HCT116 (cell line): Measurements from ENCODE around the gene MYO1E. TPM values are rescaled to one million over a fixed set of nuclear protein-coding genes. Genes with fewer than 3 reads are reported as not detected.

Experiments
- CEBPB ChIP-seq: IDR thresholded peaks from 2 replicates; pipeline ENCODE4 v1.6.1; 2012; ENCODE audit warnings: low read depth
- ELF1 ChIP-seq: IDR thresholded peaks from 2 replicates; pipeline ENCODE4 v1.6.1; 2012; ENCODE audit warnings: low read depth, borderline replicate concordance
- JUND ChIP-seq: IDR thresholded peaks from 2 replicates; pipeline ENCODE4 v1.6.1; 2012
- MAX ChIP-seq: IDR thresholded peaks from 2 replicates; pipeline ENCODE4 v1.6.1; 2012
- POLR2A ChIP-seq: IDR thresholded peaks from 2 replicates; pipeline ENCODE4 v1.7.0; 2011; ENCODE audit warnings: borderline replicate concordance; ENCODE audit not compliant: insufficient read depth, insufficient read length; ENCODE audit errors: extremely low read depth
- POLR2AphosphoS5 ChIP-seq: IDR thresholded peaks from 2 replicates; pipeline ENCODE4 v1.6.1; 2011; ENCODE audit warnings: mild to moderate bottlenecking, low read depth, low read length, moderate library complexity
- SRF ChIP-seq: IDR thresholded peaks from 2 replicates; pipeline ENCODE4 v1.6.1; 2012; ENCODE audit warnings: low read depth
- TCF7L2 ChIP-seq: IDR thresholded peaks from 2 replicates; pipeline ENCODE4 v1.7.0; 2011; ENCODE audit warnings: borderline replicate concordance, inconsistent platforms; ENCODE audit not compliant: insufficient read depth, insufficient read length; ENCODE audit errors: extremely low read depth
- YY1 ChIP-seq: IDR thresholded peaks from 2 replicates; pipeline ENCODE4 v1.6.1; 2011; ENCODE audit warnings: low read length, low read depth, moderate library complexity, mild to moderate bottlenecking; ENCODE audit not compliant: insufficient replicate concordance; ENCODE audit errors: extremely low read depth
- ZNF274 ChIP-seq: fragments of 200-500 bp; sonication (Bioruptor generic); IDR thresholded peaks from 2 replicates; pipeline ENCODE4 v1.6.1; 2014; ENCODE audit warnings: mild to moderate bottlenecking, low read depth, low read length, inconsistent platforms
- total RNA-seq: library from RNA; stranded (reverse); gene quantifications from one replicate; pipeline ENCODE4 v1.2.1, GENCODE V29; 2021; ENCODE audit not compliant: unreplicated experiment
- TF ChIP-seq, protein P1 (sequence below): IDR thresholded peaks from 2 replicates; pipeline ENCODE4 v1.6.1; 2012; ENCODE audit warnings: low read depth
- TF ChIP-seq, protein P2 (sequence below), 3 experiments: fragments of 200-600 bp in 1 of 3; sonication (generic) in 1 of 3; IDR thresholded peaks in 2 of 3; conservative IDR thresholded peaks in 1 of 3; 2 replicates each; pipeline ENCODE4 v1.5.1; 2012 to 2017; ENCODE audit warnings: low read depth in 2 of 3, low read length in 2 of 3, antibody characterized with exemption in 1 of 3, borderline replicate concordance in 1 of 3, control low read depth in 1 of 3, mild to moderate bottlenecking in 1 of 3, mixed read lengths in 1 of 3, mixed run types in 1 of 3, moderate library complexity in 1 of 3; ENCODE audit not compliant: insufficient read depth in 1 of 3

The MYO1E gene
- total RNA-seq, 1 experiment from 2014 or later, result 182 TPM

- TF ChIP-seq, protein P1, sequence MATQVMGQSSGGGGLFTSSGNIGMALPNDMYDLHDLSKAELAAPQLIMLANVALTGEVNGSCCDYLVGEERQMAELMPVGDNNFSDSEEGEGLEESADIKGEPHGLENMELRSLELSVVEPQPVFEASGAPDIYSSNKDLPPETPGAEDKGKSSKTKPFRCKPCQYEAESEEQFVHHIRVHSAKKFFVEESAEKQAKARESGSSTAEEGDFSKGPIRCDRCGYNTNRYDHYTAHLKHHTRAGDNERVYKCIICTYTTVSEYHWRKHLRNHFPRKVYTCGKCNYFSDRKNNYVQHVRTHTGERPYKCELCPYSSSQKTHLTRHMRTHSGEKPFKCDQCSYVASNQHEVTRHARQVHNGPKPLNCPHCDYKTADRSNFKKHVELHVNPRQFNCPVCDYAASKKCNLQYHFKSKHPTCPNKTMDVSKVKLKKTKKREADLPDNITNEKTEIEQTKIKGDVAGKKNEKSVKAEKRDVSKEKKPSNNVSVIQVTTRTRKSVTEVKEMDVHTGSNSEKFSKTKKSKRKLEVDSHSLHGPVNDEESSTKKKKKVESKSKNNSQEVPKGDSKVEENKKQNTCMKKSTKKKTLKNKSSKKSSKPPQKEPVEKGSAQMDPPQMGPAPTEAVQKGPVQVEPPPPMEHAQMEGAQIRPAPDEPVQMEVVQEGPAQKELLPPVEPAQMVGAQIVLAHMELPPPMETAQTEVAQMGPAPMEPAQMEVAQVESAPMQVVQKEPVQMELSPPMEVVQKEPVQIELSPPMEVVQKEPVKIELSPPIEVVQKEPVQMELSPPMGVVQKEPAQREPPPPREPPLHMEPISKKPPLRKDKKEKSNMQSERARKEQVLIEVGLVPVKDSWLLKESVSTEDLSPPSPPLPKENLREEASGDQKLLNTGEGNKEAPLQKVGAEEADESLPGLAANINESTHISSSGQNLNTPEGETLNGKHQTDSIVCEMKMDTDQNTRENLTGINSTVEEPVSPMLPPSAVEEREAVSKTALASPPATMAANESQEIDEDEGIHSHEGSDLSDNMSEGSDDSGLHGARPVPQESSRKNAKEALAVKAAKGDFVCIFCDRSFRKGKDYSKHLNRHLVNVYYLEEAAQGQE, result no peak
- TF ChIP-seq ZNF274 (no peak), POLR2AphosphoS5 (no peak), TCF7L2 (no peak), POLR2A (no peak), CEBPB (no peak), YY1 (no peak), SRF (no peak), JUND (no peak), ELF1 (no peak), MAX (no peak)
- TF ChIP-seq, protein P2, sequence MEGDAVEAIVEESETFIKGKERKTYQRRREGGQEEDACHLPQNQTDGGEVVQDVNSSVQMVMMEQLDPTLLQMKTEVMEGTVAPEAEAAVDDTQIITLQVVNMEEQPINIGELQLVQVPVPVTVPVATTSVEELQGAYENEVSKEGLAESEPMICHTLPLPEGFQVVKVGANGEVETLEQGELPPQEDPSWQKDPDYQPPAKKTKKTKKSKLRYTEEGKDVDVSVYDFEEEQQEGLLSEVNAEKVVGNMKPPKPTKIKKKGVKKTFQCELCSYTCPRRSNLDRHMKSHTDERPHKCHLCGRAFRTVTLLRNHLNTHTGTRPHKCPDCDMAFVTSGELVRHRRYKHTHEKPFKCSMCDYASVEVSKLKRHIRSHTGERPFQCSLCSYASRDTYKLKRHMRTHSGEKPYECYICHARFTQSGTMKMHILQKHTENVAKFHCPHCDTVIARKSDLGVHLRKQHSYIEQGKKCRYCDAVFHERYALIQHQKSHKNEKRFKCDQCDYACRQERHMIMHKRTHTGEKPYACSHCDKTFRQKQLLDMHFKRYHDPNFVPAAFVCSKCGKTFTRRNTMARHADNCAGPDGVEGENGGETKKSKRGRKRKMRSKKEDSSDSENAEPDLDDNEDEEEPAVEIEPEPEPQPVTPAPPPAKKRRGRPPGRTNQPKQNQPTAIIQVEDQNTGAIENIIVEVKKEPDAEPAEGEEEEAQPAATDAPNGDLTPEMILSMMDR (IDR thresholded peaks at IDR 0.05 in 2 of 3, conservative IDR thresholded peaks at IDR 0.05 in 1 of 3; ENCODE audit: borderline replicate concordance in 1 of 3, insufficient read depth in 1 of 3, low read depth in 2 of 3, low read length in 2 of 3), result no peak
Measured at GRCh38 chr15:59249816-59250215, 122.9 kb downstream of the MYO1E start (continued).
